PC-9 (cell line): ENCODE results near the gene CD4. TPM values are rescaled to one million over a fixed set of nuclear protein-coding genes. Genes with fewer than 3 reads are reported as not detected.

Source experiments
- BruUV-seq: library from RNA; stranded (reverse); fragments of 400-500 nt; replicated peaks from 2 replicates; lab custom pipeline; 2021; lab: Mats Ljungman, UMichigan
- CTCF ChIA-PET: fragments of 300-600 bp; sonication (Branson Sonifier 250); formaldehyde crosslinking; loops from one replicate; lab custom pipeline; 2022; ENCODE audit warnings: antibody characterized with exemption; lab: Charles Lee
- POLR2A ChIA-PET: fragments of 300-600 bp; sonication (Branson Sonifier 250); formaldehyde crosslinking; loops from one replicate; lab custom pipeline; 2022; ENCODE audit warnings: antibody characterized with exemption; ENCODE audit not compliant: unreplicated experiment; lab: Charles Lee
- DNase-seq, 2 experiments: peaks; one replicate each; pipeline versions ENCODE4 v3.0.0 to v3.0.0-alpha.2; 2015 to 2022; ENCODE audit warnings: mixed read lengths in 1 of 2
- H2AFZ ChIP-seq: fragments of 200-600 bp; sonication (generic); 2 replicates; pipeline ENCODE4 v1.8.1; 2017; ENCODE audit warnings: antibody characterized with exemption
- H3F3A ChIP-seq: fragments of 200-600 bp; sonication (generic); 2 replicates; pipeline ENCODE4 v1.8.1; 2017; ENCODE audit warnings: antibody characterized with exemption, mild to moderate bottlenecking, low read depth; ENCODE audit not compliant: insufficient read depth
- H3K27ac ChIP-seq: fragments of 200-600 bp; sonication (generic); 2 replicates; pipeline ENCODE4 v1.6.1; 2016; ENCODE audit warnings: mixed run types
- H3K27me3 ChIP-seq: fragments of 200-600 bp; sonication (generic); 2 replicates; pipeline ENCODE4 v1.6.1; 2016; ENCODE audit warnings: low read depth, mixed run types; ENCODE audit not compliant: insufficient read depth
- H3K36me3 ChIP-seq: fragments of 200-600 bp; sonication (generic); 2 replicates; pipeline ENCODE4 v1.6.1; 2016; ENCODE audit warnings: low read depth, mixed run types
- H3K4me1 ChIP-seq: fragments of 200-600 bp; sonication (generic); replicated peaks from 2 replicates; pipeline ENCODE4 v1.6.1; 2016; ENCODE audit warnings: mixed run types; ENCODE audit not compliant: insufficient read depth
- H3K4me2 ChIP-seq: fragments of 200-600 bp; sonication (generic); 2 replicates; pipeline ENCODE4 v1.6.1; 2017; ENCODE audit warnings: mixed run types
- H3K4me3 ChIP-seq: fragments of 200-600 bp; sonication (generic); 2 replicates; pipeline ENCODE4 v1.6.1; 2016; ENCODE audit warnings: mixed run types
- H3K79me2 ChIP-seq: fragments of 200-600 bp; sonication (generic); 2 replicates; pipeline ENCODE4 v1.6.1; 2017; ENCODE audit warnings: low read depth, mixed run types
- H3K9me2 ChIP-seq: fragments of 200-600 bp; sonication (generic); 2 replicates; pipeline ENCODE4 v1.8.1; 2017; ENCODE audit warnings: mild to moderate bottlenecking; ENCODE audit not compliant: insufficient read depth
- H3K9me3 ChIP-seq: fragments of 200-600 bp; sonication (generic); 2 replicates; pipeline ENCODE4 v1.8.1; 2016; ENCODE audit warnings: low read depth; ENCODE audit not compliant: insufficient read depth
- H4K20me1 ChIP-seq: fragments of 200-600 bp; sonication (generic); 2 replicates; pipeline ENCODE4 v1.8.1; 2017; ENCODE audit not compliant: insufficient read depth
- CTCF ChIP-seq: fragments of 200-600 bp; sonication (generic); conservative IDR thresholded peaks from 2 replicates; pipeline ENCODE4 v1.6.1; 2017; ENCODE audit warnings: mixed run types, antibody characterized with exemption, mild to moderate bottlenecking, moderate library complexity
- EZH2 ChIP-seq: fragments of 200-600 bp; sonication (generic); IDR thresholded peaks from 2 replicates; pipeline ENCODE4 v1.8.0; 2017; ENCODE audit warnings: antibody characterized with exemption, low read depth
- intact Hi-C: fragments of 100-400 bp; cut with micrococcal nuclease; formaldehyde crosslinking; loops from one replicate; pipeline ENCODE4 v1.10.0; 2022; ENCODE audit not compliant: unreplicated experiment
- total RNA-seq: library from RNA; stranded (reverse); gene quantifications from 2 replicates; pipeline ENCODE4 v1.2.3, GENCODE V29; 2021

Gene CD4
- total RNA-seq, 1 experiment from 2014 or later = 1.0 TPM

GRCh38 chr12:6818222-6818621, 28.9 kb downstream of the CD4 start:
- intact Hi-C loops = no loop called here
- Histone ChIP-seq H4K20me1 (no peaks in the 10 kb centered on the region), H3K27me3 (peaks cover 66% of the 10 kb centered on the region), H3K36me3 (no peaks in the 10 kb centered on the region), H2AFZ (no peak overlapping the region), H3K9me2 (no peaks in the 10 kb centered on the region), H3K4me2 (no peak overlapping the region), H3K27ac (no peak overlapping the region), H3K9me3 (no peaks in the 10 kb centered on the region), H3K79me2 (no peaks in the 10 kb centered on the region), H3K4me1 (no peaks in the 10 kb centered on the region; the same call in 1 of the 2 replicates), H3F3A (no peaks in the 10 kb centered on the region), H3K4me3 (no peak overlapping the region)
- CTCF ChIA-PET = no interaction called here
- POLR2A ChIA-PET = no interaction called here
- no peak for TF ChIP-seq EZH2
- TF ChIP-seq CTCF = no peak
- no TSS peak for BruUV-seq
- DNase-seq = no peak

- Histone ChIP-seq H3K36me3 (no peaks in the 10 kb centered on the region), H2AFZ (no peak overlapping the region), H3K4me1 (no peaks in the 10 kb centered on the region; the same call in 1 of the 2 replicates), H3K79me2 (no peaks in the 10 kb centered on the region), H3K27ac (no peak overlapping the region), H3F3A (no peaks in the 10 kb centered on the region), H3K27me3 (peaks cover 67% of the 10 kb centered on the region), H3K4me2 (no peak overlapping the region), H3K9me3 (no peaks in the 10 kb centered on the region), H4K20me1 (no peaks in the 10 kb centered on the region), H3K4me3 (no peak overlapping the region), H3K9me2 (no peaks in the 10 kb centered on the region)
- intact Hi-C loops = no loop called here
- DNase-seq = no peak
- no TSS peak for BruUV-seq
- TF ChIP-seq EZH2 = no peak
- no peak for TF ChIP-seq CTCF
- POLR2A ChIA-PET = no interaction called here
- CTCF ChIA-PET = no interaction called here
These were observed 29.3 kb downstream of the CD4 start for GRCh38 chr12:6818645-6819044.

GRCh38 chr12:6819106-6820030, 30.0 kb downstream of the CD4 start:
- ChIA-PET CTCF (no interaction called here), POLR2A (interaction anchor here (0.6 kb wide), 1 partner anchor 130 kb away, joined by 5 read pairs; the partner anchor contains the start of gene ZNF384)
- Histone ChIP-seq H3K4me1 (no peaks in the 10 kb centered on the region; the same call in 1 of the 2 replicates), H3K27ac (no peak overlapping the region), H2AFZ (no peak overlapping the region), H3K4me3 (no peak overlapping the region), H3K4me2 (no peak overlapping the region), H3K79me2 (no peaks in the 10 kb centered on the region), H3F3A (no peaks in the 10 kb centered on the region), H3K27me3 (peaks cover 68% of the 10 kb centered on the region), H3K9me2 (no peaks in the 10 kb centered on the region), H3K9me3 (no peaks in the 10 kb centered on the region), H3K36me3 (no peaks in the 10 kb centered on the region), H4K20me1 (no peaks in the 10 kb centered on the region)
- no TSS peak for BruUV-seq
- DNase-seq = no peak
- TF ChIP-seq EZH2 = no peak
- TF ChIP-seq CTCF = no peak
- intact Hi-C loops = no loop called here
